MG63 (cell line): Measurements from ENCODE around the gene IL23R. TPM values are rescaled to one million over a fixed set of nuclear protein-coding genes. Genes with fewer than 3 reads are reported as not detected.

Experiments used
- DNase-seq: peaks from one replicate; pipeline ENCODE4 v3.0.0-alpha.2; 2020
- H3K27me3 ChIP-seq: fragments of 250-450 bp; sonication (Bioruptor Pico); 2 replicates; pipeline ENCODE4 v1.5.1; 2020; ENCODE audit warnings: mild to moderate bottlenecking, moderate library complexity
- H3K36me3 ChIP-seq: fragments of 250-450 bp; sonication (Bioruptor Pico); 2 replicates; pipeline ENCODE4 v1.5.1; 2020; ENCODE audit warnings: mild to moderate bottlenecking, moderate library complexity
- H3K4me3 ChIP-seq: fragments of 250-450 bp; sonication (Bioruptor Pico); 2 replicates; pipeline ENCODE4 v1.5.1; 2020; ENCODE audit warnings: mild to moderate bottlenecking, moderate library complexity
- H3K9me3 ChIP-seq: fragments of 250-450 bp; sonication (Bioruptor Pico); 2 replicates; pipeline ENCODE4 v1.5.1; 2020; ENCODE audit warnings: mild to moderate bottlenecking, moderate library complexity
- total RNA-seq: library from RNA; depleted of rRNA; stranded (reverse); fragments of >200 nt; shearing (Covaris generic); gene quantifications from 2 replicates; pipeline ENCODE4 v1.2.3, GENCODE V29; 2014; ENCODE audit warnings: low replicate concordance; rRNA removed

The IL23R gene
- total RNA-seq, 1 experiment from 2014 or later: not detected

DNA sequence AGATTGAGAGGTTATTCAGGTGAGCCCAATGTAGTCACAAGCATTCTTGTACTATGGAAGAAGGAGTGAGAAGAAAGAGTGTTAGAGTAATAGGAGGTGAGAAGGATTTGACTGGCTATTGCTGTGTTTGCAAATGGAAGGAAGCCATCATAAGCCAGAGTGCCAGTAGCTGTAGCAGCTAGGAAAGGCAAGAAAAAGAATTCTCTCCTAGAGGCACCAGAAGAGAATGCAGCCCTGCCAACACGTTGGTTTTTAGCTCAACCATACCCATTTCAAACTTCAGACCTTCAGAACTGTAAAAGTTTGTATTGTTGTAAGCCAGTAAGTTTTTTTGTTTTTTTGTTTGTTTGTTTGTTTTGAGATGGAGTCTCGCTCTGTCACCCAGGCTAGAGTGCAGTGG, 132.5 kb downstream of the IL23R start:
- Histone ChIP-seq H3K36me3 (no peaks in the 10 kb centered on the region), H3K27me3 (no peaks in the 10 kb centered on the region), H3K4me3 (no peak overlapping the region), H3K9me3 (no peaks in the 10 kb centered on the region)
- no peak for DNase-seq

DNA sequence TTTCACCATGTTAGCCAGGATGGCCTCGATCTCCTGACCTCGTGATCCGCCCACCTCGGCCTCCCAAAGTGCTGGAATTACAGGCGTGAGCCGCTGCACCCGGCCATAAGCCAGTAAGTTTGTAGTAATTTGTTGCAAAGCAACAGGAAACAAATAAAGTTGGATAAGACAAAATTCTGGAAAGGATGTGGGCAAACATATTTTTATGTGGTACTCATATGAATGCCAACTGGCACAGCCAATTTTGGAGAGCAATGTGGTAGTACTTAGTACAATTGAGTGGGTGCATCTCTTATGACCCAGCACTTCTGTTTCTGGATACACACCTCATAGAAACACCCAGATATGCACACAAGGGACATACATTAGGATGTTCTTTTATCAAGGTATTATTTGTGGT, 133.0 kb downstream of the IL23R start:
- H3K9me3 ChIP-seq: no peaks in the 10 kb centered on the region
- no peaks in the 10 kb centered on the region for H3K36me3 ChIP-seq
- H3K27me3 ChIP-seq: no peaks in the 10 kb centered on the region
- no peak overlapping the region for H3K4me3 ChIP-seq
- DNase-seq: peak; percentile 61

GRCh38 chr1:67300561-67300960, 134.3 kb downstream of the IL23R start:
- no peak for DNase-seq
- H3K4me3 ChIP-seq: no peak overlapping the region
- H3K9me3 ChIP-seq: no peaks in the 10 kb centered on the region

GRCh38 chr1:67304023-67304422, 137.8 kb downstream of the IL23R start:
- Histone ChIP-seq H3K36me3 (no peaks in the 10 kb centered on the region), H3K9me3 (no peaks in the 10 kb centered on the region), H3K4me3 (no peak overlapping the region), H3K27me3 (no peaks in the 10 kb centered on the region)
- no peak for DNase-seq

More at GRCh38 chr1:67300561-67300960, 134.3 kb downstream of the IL23R start:
- no peaks in the 10 kb centered on the region for H3K36me3 ChIP-seq
- H3K27me3 ChIP-seq: no peaks in the 10 kb centered on the region

DNA sequence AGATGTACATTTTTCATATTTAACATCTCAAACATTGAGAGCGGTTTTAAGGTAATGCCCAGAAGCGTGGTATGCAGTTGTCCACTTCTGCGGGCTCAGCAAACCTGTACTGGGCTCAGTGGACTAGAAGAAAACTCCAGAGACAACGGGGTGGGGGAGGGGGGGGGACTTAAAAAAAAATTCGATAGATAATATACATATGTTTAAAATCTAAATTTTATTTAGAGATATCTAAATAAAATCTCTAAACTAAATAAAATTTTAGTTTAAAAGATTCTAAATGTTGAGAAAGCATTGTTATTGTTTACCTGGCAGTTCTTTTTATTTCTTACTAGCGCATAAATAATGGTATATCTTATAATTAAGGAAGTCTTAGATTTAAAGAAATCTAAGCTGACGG, 140.3 kb downstream of the IL23R start:
- H3K9me3 ChIP-seq: no peaks in the 10 kb centered on the region
- H3K27me3 ChIP-seq: no peaks in the 10 kb centered on the region
- H3K36me3 ChIP-seq: no peaks in the 10 kb centered on the region
- H3K4me3 ChIP-seq: no peak overlapping the region
- DNase-seq: no peak

DNA sequence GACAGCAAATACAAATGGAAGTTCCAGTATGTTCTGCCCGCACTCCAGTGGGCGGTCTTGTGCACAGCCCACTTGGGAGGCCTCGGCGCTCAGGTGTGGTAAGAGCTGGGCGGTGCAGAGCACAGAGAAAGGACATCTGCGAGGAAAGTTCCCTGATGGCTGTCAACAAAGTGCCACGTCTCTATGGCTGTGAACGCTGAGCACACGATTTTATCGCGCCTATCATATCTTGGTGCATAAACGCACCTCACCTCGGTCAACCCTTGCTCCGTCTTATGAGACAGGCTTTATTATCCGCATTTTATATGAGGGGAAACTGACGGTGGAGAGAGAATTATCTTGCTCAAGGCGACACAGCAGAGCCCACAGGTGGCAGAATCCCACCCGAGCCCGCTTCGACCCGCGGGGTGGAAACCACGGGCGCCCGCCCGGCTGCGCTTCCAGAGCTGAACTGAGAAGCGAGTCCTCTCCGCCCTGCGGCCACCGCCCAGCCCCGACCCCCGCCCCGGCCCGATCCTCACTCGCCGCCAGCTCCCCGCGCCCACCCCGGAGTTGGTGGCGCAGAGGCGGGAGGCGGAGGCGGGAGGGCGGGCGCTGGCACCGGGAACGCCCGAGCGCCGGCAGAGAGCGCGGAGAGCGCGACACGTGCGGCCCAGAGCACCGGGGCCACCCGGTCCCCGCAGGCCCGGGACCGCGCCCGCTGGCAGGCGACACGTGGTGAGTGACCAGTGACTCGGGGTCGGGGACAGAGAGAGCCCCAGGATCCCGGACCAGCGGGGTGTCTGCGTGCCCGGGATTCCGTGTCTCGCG, 141.2 kb downstream of the IL23R start, which contains the start of gene IL12RB2:
Gene IL12RB2, plus strand, starts transcription at position 623 of the 810 bp plus-strand sequence. CDS start 12,496 bp downstream, outside the sequence.
- Histone ChIP-seq H3K9me3 (no peaks in the 10 kb centered on the region), H3K4me3 (peak within 1 kb of the TSS; percentile 32), H3K27me3 (no peaks in the 10 kb centered on the region), H3K36me3 (no peaks in the 10 kb centered on the region)
- DNase-seq: no peak

DNA sequence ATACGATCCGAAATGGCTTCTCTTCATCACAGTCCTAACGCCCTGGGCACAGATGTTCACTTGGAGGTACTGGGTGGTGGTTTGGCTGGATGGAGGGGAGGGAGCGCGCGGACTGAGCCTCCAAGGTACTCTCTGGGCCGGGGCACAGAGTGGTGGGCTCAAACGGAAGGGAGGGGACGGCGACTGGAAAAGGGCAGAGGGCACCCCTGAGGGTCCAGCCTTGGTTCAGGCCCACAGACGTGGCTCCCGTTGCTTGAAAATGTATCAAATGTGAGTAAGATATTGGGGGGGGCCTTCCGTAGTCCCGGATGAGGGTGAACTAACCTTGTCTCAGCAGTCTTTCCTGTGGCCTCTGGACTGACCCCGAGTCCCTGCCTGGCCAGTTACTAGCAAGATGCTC, 141.9 kb downstream of the IL23R start:
- Histone ChIP-seq H3K4me3 (no peak overlapping the region), H3K36me3 (no peaks in the 10 kb centered on the region), H3K9me3 (no peaks in the 10 kb centered on the region), H3K27me3 (no peaks in the 10 kb centered on the region)
- no peak for DNase-seq

Other genes with a start within 250 kb of the IL23R start
- gene DNAI4, start 241.6 kb upstream of the IL23R start, total RNA-seq: 0.10 TPM in 1 of 2 replicates, not detected in the other
- 11.3 and 20.6 TPM in 2 replicates for gene MIER1, start 241.5 kb upstream of the IL23R start, total RNA-seq
- 4.1 and 4.3 TPM in 2 replicates for gene SLC35D1, start 112.3 kb upstream of the IL23R start, total RNA-seq
- gene C1orf141, start 31.5 kb upstream of the IL23R start, total RNA-seq: not detected in 2 replicates
- gene IL12RB2, start 141.4 kb downstream of the IL23R start, total RNA-seq: not detected in 2 replicates